GM06990 (cell line): ENCODE results near the gene IFT22.
"Not testable (repeated sequence)": the region's sequence is repeated elsewhere in the genome, so short reads cannot be mapped to it uniquely, and the experiment has no call there.

Experiments
- DNase-seq: peaks from one replicate; pipeline ENCODE4 v3.0.0-alpha.2; 2011; ENCODE audit not compliant: insufficient read length; ENCODE audit errors: extremely low read depth
- H3K27me3 ChIP-seq: replicated peaks from 2 replicates; pipeline ENCODE4 v1.6.0; 2011; ENCODE audit warnings: low read length; ENCODE audit not compliant: control insufficient read depth, insufficient read depth
- H3K36me3 ChIP-seq: 2 replicates; pipeline ENCODE4 v1.5.1; 2011; ENCODE audit warnings: low read length; ENCODE audit not compliant: control insufficient read depth, insufficient read depth
- H3K4me3 ChIP-seq: replicated peaks from 2 replicates; pipeline ENCODE4 v1.5.1; 2011; ENCODE audit warnings: low read depth, mild to moderate bottlenecking, control low read depth, low read length
- CTCF ChIP-seq: IDR thresholded peaks from 2 replicates; pipeline ENCODE4 v1.5.1; 2011; ENCODE audit warnings: low read length, control low read depth, mild to moderate bottlenecking, inconsistent platforms; ENCODE audit not compliant: insufficient read depth, poor library complexity, severe bottlenecking

The IFT22 gene

GRCh38 chr7:101363734-101364374, 42.2 kb upstream of the IFT22 start:
- TF ChIP-seq CTCF: peak; percentile 71
- H3K27me3 ChIP-seq: no peaks in the 10 kb centered on the region; the same call in 1 of the 2 replicates
- no peak overlapping the region for H3K4me3 ChIP-seq
- DNase-seq: peak; percentile 61
- H3K36me3 ChIP-seq: no peaks in the 10 kb centered on the region

- no peak overlapping the region for H3K4me3 ChIP-seq
- H3K27me3 ChIP-seq: no peaks in the 10 kb centered on the region; the same call in 1 of the 2 replicates
- no peak for DNase-seq
- H3K36me3 ChIP-seq: no peaks in the 10 kb centered on the region
- TF ChIP-seq CTCF: no peak
These were observed 41.7 kb upstream of the IFT22 start for GRCh38 chr7:101363196-101363733.

- no peak within 1 kb of the TSS for H3K4me3 ChIP-seq
- no peaks in the 10 kb centered on the region for H3K36me3 ChIP-seq
- no peak for DNase-seq
- TF ChIP-seq CTCF: no peak
- H3K27me3 ChIP-seq: no peaks in the 10 kb centered on the region; the same call in 1 of the 2 replicates
These were observed 41.0 kb upstream of the IFT22 start, which contains the start of gene COL26A1 for GRCh38 chr7:101362334-101363195. Gene COL26A1 (plus strand): TSS chr7:101362875. CDS start chr7:101363033, 158 bp downstream.

GRCh38 chr7:101357433-101357832, 35.8 kb upstream of the IFT22 start:
- no peaks in the 10 kb centered on the region for H3K27me3 ChIP-seq
- H3K36me3 ChIP-seq: no peaks in the 10 kb centered on the region
- TF ChIP-seq CTCF: no peak
- no peak for DNase-seq
- H3K4me3 ChIP-seq: no peak overlapping the region

GRCh38 chr7:101352920-101353308, 31.3 kb upstream of the IFT22 start:
- Histone ChIP-seq H3K27me3 (no peaks in the 10 kb centered on the region), H3K4me3 (no peak overlapping the region), H3K36me3 (no peaks in the 10 kb centered on the region)
- no peak for DNase-seq
- TF ChIP-seq CTCF: no peak

GRCh38 chr7:101349300-101349699, 27.7 kb upstream of the IFT22 start:
- DNase-seq, H3K36me3 ChIP-seq, H3K4me3 ChIP-seq, H3K27me3 ChIP-seq: not testable (repeated sequence)

GRCh38 chr7:101348456-101349067, 26.9 kb upstream of the IFT22 start:
- not testable (repeated sequence) for H3K4me3 ChIP-seq, DNase-seq, H3K27me3 ChIP-seq, H3K36me3 ChIP-seq
